ENCODE measurements around the gene LHX3.
A peak's percentile ranks its signal among the peaks of the same experiment; 100 is the strongest.

The LHX3 gene

DNA sequence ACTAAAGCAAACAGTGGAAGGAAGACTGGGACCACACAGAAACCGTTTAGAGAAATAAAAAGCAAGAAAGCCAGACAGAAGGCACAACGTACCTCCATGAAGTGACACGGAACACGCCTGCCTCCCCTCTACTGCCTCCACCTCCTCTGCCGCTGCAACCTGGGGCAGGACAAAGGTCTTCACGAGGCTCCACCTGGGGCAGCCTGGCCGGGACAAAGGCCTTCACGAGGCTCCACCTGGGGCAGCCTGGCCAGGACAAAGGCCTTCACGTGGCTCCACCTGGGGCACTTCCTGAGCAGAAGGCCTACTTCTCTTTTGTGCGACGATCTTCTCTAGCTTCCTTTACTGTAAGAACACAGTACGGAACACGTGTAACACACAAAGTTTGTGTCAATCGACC lies 28.9 kb upstream of the LHX3 start:
- H3K4me3 ChIP-seq (ENCODE audit: low read length, poor library complexity, severe bottlenecking) = peak overlapping the region; percentile 12
- peaks cover 24% of the 10 kb centered on the region; the same call in 1 of the 2 replicates for H3K36me3 ChIP-seq (ENCODE audit: insufficient read depth, low read length)
- no peaks in the 10 kb centered on the region for H3K9me2 ChIP-seq (replicated peaks; ENCODE audit: low read depth, low read length)
- peak overlapping the region; percentile 88 for H3K9ac ChIP-seq (ENCODE audit: low read depth, low read length, poor library complexity, severe bottlenecking)
- peaks cover 4% of the 10 kb centered on the region for H4K20me1 ChIP-seq (ENCODE audit: insufficient read depth, low read length, poor library complexity, severe bottlenecking)
- H3K27me3 ChIP-seq (ENCODE audit: insufficient read depth, low read length, poor library complexity, severe bottlenecking) = no peaks in the 10 kb centered on the region
- no peaks in the 10 kb centered on the region for H3F3A ChIP-seq (ENCODE audit: low read depth)
- no peaks in the 10 kb centered on the region for H3K9me3 ChIP-seq (ENCODE audit: insufficient read depth, low read depth, low read length)
- peaks cover 89% of the 10 kb centered on the region for H3K79me2 ChIP-seq (ENCODE audit: insufficient read depth, low read length)
- H3K4me1 ChIP-seq (ENCODE audit: insufficient read depth, low read length, poor library complexity, severe bottlenecking) = peaks cover 56% of the 10 kb centered on the region
- TF ChIP-seq, protein P1, sequence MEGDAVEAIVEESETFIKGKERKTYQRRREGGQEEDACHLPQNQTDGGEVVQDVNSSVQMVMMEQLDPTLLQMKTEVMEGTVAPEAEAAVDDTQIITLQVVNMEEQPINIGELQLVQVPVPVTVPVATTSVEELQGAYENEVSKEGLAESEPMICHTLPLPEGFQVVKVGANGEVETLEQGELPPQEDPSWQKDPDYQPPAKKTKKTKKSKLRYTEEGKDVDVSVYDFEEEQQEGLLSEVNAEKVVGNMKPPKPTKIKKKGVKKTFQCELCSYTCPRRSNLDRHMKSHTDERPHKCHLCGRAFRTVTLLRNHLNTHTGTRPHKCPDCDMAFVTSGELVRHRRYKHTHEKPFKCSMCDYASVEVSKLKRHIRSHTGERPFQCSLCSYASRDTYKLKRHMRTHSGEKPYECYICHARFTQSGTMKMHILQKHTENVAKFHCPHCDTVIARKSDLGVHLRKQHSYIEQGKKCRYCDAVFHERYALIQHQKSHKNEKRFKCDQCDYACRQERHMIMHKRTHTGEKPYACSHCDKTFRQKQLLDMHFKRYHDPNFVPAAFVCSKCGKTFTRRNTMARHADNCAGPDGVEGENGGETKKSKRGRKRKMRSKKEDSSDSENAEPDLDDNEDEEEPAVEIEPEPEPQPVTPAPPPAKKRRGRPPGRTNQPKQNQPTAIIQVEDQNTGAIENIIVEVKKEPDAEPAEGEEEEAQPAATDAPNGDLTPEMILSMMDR (conservative IDR thresholded peaks at IDR 0.05; ENCODE audit: low read length) = no peak
- TF ChIP-seq EZH2phosphoT487 (IDR thresholded peaks at IDR 0.05; ENCODE audit: borderline replicate concordance) = no peak
- no peak overlapping the region for H2AFZ ChIP-seq (ENCODE audit: low read length)
- peak overlapping the region; percentile 88 for H3K4me2 ChIP-seq (ENCODE audit: low read depth, low read length, poor library complexity, severe bottlenecking)

DNA sequence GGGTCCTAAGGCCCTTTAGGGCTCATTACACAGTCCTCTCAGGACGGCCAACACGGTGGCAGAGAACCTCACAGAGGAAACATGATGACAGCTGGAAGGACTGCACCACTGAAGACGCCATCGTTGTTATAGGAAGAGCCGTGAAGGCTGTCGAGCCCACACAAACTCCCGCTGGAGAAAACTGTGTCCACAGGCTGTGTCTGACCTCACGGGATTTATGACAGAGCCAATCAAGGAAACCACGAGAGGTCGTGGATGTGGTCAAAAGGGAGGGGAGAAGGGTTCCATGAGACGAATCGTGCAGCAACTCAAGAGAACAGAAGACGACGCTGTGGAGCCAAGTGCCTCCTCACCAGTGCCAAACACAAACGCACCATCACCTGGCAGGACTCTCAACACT lies 28.5 kb upstream of the LHX3 start:
- Histone ChIP-seq H3K9me2 (replicated peaks; ENCODE audit: low read depth, low read length) (no peaks in the 10 kb centered on the region), H3K36me3 (ENCODE audit: insufficient read depth, low read length) (peaks cover 24% of the 10 kb centered on the region; the same call in 1 of the 2 replicates), H3K79me2 (ENCODE audit: insufficient read depth, low read length) (peaks cover 89% of the 10 kb centered on the region), H3K4me2 (ENCODE audit: low read depth, low read length, poor library complexity, severe bottlenecking) (peak overlapping the region; percentile 88), H3K27me3 (ENCODE audit: insufficient read depth, low read length, poor library complexity, severe bottlenecking) (no peaks in the 10 kb centered on the region), H2AFZ (ENCODE audit: low read length) (no peak overlapping the region), H3K9ac (ENCODE audit: low read depth, low read length, poor library complexity, severe bottlenecking) (peak overlapping the region; percentile 88), H4K20me1 (ENCODE audit: insufficient read depth, low read length, poor library complexity, severe bottlenecking) (peaks cover 9% of the 10 kb centered on the region), H3F3A (ENCODE audit: low read depth) (no peaks in the 10 kb centered on the region), H3K4me3 (ENCODE audit: low read length, poor library complexity, severe bottlenecking) (peak overlapping the region; percentile 12), H3K9me3 (ENCODE audit: insufficient read depth, low read depth, low read length) (no peaks in the 10 kb centered on the region), H3K4me1 (ENCODE audit: insufficient read depth, low read length, poor library complexity, severe bottlenecking) (peaks cover 52% of the 10 kb centered on the region)
- TF ChIP-seq, protein P1 (conservative IDR thresholded peaks at IDR 0.05; ENCODE audit: low read length) = no peak
- no peak for TF ChIP-seq EZH2phosphoT487 (IDR thresholded peaks at IDR 0.05; ENCODE audit: borderline replicate concordance)

DNA sequence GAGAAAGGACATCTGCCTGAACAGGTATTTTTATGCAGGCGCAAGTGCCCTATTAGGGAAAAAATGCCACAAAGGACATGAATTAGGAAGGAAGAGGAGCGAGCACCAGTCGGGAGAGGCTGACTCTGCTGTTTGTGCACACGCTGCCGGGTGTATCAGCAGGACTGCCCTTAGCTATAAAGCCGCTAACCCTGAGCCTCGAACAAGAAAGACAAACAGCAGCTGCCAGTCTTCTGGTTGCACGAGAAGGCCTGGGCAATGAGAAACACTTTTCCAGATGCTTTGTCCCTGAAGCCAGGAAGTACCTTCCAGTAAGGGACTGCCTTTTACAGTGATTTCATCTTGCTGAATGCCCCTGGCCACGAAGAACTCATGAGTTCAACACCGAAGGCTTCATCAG lies 28.0 kb upstream of the LHX3 start:
- no peaks in the 10 kb centered on the region for H3K27me3 ChIP-seq (ENCODE audit: insufficient read depth, low read length, poor library complexity, severe bottlenecking)
- peak overlapping the region; percentile 88 for H3K9ac ChIP-seq (ENCODE audit: low read depth, low read length, poor library complexity, severe bottlenecking)
- H3K4me3 ChIP-seq (ENCODE audit: low read length, poor library complexity, severe bottlenecking) = peak overlapping the region; percentile 12
- no peaks in the 10 kb centered on the region for H3F3A ChIP-seq (ENCODE audit: low read depth)
- H3K9me3 ChIP-seq (ENCODE audit: insufficient read depth, low read depth, low read length) = no peaks in the 10 kb centered on the region
- no peaks in the 10 kb centered on the region for H3K9me2 ChIP-seq (replicated peaks; ENCODE audit: low read depth, low read length)
- H2AFZ ChIP-seq (ENCODE audit: low read length) = no peak overlapping the region
- H3K79me2 ChIP-seq (ENCODE audit: insufficient read depth, low read length) = peaks cover 89% of the 10 kb centered on the region
- peaks cover 47% of the 10 kb centered on the region for H3K4me1 ChIP-seq (ENCODE audit: insufficient read depth, low read length, poor library complexity, severe bottlenecking)
- peak overlapping the region; percentile 88 for H3K4me2 ChIP-seq (ENCODE audit: low read depth, low read length, poor library complexity, severe bottlenecking)
- peaks cover 9% of the 10 kb centered on the region for H4K20me1 ChIP-seq (ENCODE audit: insufficient read depth, low read length, poor library complexity, severe bottlenecking)
- no peak for TF ChIP-seq EZH2phosphoT487 (IDR thresholded peaks at IDR 0.05; ENCODE audit: borderline replicate concordance)
- H3K36me3 ChIP-seq (ENCODE audit: insufficient read depth, low read length) = peaks cover 24% of the 10 kb centered on the region; the same call in 1 of the 2 replicates
